ENCODE measurements around the gene CAMK2B.

CAMK2B gene

DNA sequence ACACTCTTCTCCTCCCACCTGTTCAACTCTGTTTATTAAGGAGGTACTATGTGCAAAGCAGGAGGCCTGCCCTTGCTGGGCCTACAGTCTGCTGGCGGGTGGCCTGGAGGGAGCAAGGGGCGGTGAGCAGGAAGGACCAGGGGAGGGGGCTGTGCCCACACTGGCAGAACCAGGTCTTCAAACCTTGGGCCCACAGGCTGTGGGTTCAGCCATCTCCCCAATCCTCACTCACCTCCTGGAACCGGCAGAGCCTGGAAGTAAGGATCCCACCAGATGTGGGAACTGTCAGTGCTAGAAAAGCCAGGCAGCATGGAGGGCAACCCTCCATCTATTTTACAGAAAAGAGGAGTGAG lies 50.8 kb downstream of the CAMK2B start:
- no peaks in the 10 kb centered on the region for H3K4me1 ChIP-seq (ENCODE audit: insufficient read depth, low read length)
- ATAC-seq (ENCODE audit: insufficient read depth, low read depth) (no peak), DNase-seq (no peak)
- H3K79me2 ChIP-seq (ENCODE audit: insufficient read depth, low read length), result no peaks in the 10 kb centered on the region
- H3K4me2 ChIP-seq (ENCODE audit: insufficient read depth, low read length), result no peak overlapping the region
- no peaks in the 10 kb centered on the region for H3K36me3 ChIP-seq (ENCODE audit: insufficient read depth, low read length)
- no peaks in the 10 kb centered on the region for H4K20me1 ChIP-seq (ENCODE audit: insufficient read depth, low read length)
- H3K4me3 ChIP-seq (ENCODE audit: low read depth in 1 of 2, low read length in 2 of 2), result no peak overlapping the region
- no peak for TF ChIP-seq EZH2 (IDR thresholded peaks at IDR 0.05; ENCODE audit: borderline replicate concordance, low read depth, low read length, severe bottlenecking)
- no peak overlapping the region for H3K27ac ChIP-seq (ENCODE audit: low read length)
- H2AFZ ChIP-seq (ENCODE audit: low read depth, low read length), result no peak overlapping the region
- no peaks in the 10 kb centered on the region for H3K9me3 ChIP-seq (ENCODE audit: insufficient read depth, low read length, severe bottlenecking)
- H3K9ac ChIP-seq (ENCODE audit: low read depth, low read length), result no peak overlapping the region
- peaks cover 9% of the 10 kb centered on the region for H3K27me3 ChIP-seq (ENCODE audit: insufficient read depth, low read length, poor library complexity)

DNA sequence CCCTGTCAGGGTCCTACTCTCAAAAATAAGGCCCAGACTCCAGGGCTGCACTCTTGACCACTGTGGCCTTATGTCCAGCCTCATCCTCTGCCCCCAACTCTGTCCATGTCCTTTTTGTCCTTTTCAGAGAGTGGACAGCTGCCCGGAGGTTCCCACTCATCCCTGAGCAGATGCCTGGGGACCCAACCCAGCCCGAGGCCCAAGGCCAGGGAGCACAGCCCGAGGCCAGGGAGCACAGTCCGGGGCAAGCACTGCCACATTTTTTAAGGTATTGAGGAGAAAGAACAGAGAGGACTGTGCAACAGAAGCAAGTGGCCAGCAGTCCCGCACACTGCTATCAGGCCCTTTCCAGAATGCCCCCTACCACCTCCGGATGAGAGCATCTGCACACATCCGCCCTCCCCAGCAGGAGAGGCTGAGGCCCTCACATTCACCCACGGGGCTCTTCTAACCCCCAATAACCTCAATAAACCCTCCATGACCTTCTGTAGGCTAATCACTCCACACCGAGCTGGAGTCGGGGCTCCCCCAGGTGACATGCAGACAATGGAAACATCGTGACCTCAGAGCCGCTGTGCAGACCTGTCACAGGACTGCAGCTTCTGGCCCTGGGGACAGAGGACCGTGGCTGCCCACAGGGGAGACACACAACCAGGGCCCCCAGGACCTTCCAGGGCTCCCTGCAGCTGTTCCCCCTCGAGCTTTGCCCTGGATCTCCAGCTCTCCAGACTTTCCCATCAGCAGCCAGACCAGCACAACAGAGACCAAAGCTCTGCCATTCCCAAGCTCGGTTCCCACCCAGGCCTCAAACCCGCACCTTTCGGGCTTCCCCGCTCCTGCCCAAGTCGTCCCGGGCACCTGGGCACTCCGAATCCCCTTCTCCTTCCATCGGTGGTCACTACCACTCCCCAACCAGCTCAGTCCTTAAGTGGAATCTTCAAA lies 51.4 kb downstream of the CAMK2B start:
- ATAC-seq (ENCODE audit: insufficient read depth, low read depth) (no peak), DNase-seq (no peak)
- Histone ChIP-seq H3K36me3 (ENCODE audit: insufficient read depth, low read length) (no peaks in the 10 kb centered on the region), H3K27me3 (ENCODE audit: insufficient read depth, low read length, poor library complexity) (peaks cover 9% of the 10 kb centered on the region), H3K4me2 (ENCODE audit: insufficient read depth, low read length) (no peak overlapping the region), H3K9ac (ENCODE audit: low read depth, low read length) (no peak overlapping the region), H3K9me3 (ENCODE audit: insufficient read depth, low read length, severe bottlenecking) (no peaks in the 10 kb centered on the region), H3K4me3 (ENCODE audit: low read depth in 1 of 2, low read length in 2 of 2) (no peak overlapping the region), H2AFZ (ENCODE audit: low read depth, low read length) (no peak overlapping the region), H3K27ac (ENCODE audit: low read length) (no peak overlapping the region), H3K4me1 (ENCODE audit: insufficient read depth, low read length) (no peaks in the 10 kb centered on the region), H4K20me1 (ENCODE audit: insufficient read depth, low read length) (no peaks in the 10 kb centered on the region), H3K79me2 (ENCODE audit: insufficient read depth, low read length) (no peaks in the 10 kb centered on the region)
- TF ChIP-seq, protein P1, sequence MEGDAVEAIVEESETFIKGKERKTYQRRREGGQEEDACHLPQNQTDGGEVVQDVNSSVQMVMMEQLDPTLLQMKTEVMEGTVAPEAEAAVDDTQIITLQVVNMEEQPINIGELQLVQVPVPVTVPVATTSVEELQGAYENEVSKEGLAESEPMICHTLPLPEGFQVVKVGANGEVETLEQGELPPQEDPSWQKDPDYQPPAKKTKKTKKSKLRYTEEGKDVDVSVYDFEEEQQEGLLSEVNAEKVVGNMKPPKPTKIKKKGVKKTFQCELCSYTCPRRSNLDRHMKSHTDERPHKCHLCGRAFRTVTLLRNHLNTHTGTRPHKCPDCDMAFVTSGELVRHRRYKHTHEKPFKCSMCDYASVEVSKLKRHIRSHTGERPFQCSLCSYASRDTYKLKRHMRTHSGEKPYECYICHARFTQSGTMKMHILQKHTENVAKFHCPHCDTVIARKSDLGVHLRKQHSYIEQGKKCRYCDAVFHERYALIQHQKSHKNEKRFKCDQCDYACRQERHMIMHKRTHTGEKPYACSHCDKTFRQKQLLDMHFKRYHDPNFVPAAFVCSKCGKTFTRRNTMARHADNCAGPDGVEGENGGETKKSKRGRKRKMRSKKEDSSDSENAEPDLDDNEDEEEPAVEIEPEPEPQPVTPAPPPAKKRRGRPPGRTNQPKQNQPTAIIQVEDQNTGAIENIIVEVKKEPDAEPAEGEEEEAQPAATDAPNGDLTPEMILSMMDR (IDR thresholded peaks at IDR 0.05; ENCODE audit: borderline replicate concordance, extremely low read depth, low read length, poor library complexity, severe bottlenecking), result no peak
- TF ChIP-seq EZH2 (IDR thresholded peaks at IDR 0.05; ENCODE audit: borderline replicate concordance, low read depth, low read length, severe bottlenecking), result no peak

DNA sequence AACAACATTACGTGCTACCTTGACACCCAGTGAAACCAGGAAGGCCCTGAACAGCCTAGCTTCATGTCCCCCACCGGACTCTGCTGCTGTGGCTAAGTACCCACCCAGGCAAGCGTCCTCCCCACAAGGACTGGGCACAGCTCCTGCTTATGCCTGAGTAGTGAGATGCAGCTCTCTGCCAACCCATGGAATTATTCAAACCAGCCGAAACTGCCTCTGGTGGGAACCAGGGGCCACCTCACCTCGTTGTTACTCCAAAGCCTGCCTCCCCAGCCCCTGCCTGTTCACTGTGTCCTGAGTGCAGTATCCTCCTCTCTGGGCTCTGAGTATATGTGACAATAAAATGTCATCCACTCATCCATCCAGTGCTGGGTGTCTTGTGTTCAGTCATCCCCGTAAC lies 52.4 kb downstream of the CAMK2B start:
- Histone ChIP-seq H3K27me3 (ENCODE audit: insufficient read depth, low read length, poor library complexity) (peaks cover 14% of the 10 kb centered on the region), H2AFZ (ENCODE audit: low read depth, low read length) (no peak overlapping the region), H3K9me3 (ENCODE audit: insufficient read depth, low read length, severe bottlenecking) (no peaks in the 10 kb centered on the region), H4K20me1 (ENCODE audit: insufficient read depth, low read length) (no peaks in the 10 kb centered on the region), H3K9ac (ENCODE audit: low read depth, low read length) (no peak overlapping the region), H3K4me3 (ENCODE audit: low read depth in 1 of 2, low read length in 2 of 2) (no peak overlapping the region), H3K36me3 (ENCODE audit: insufficient read depth, low read length) (no peaks in the 10 kb centered on the region), H3K4me1 (ENCODE audit: insufficient read depth, low read length) (no peaks in the 10 kb centered on the region), H3K79me2 (ENCODE audit: insufficient read depth, low read length) (no peaks in the 10 kb centered on the region), H3K27ac (ENCODE audit: low read length) (no peak overlapping the region), H3K4me2 (ENCODE audit: insufficient read depth, low read length) (no peak overlapping the region)
- no peak for ATAC-seq (ENCODE audit: insufficient read depth, low read depth)
- TF ChIP-seq, protein P1 (IDR thresholded peaks at IDR 0.05; ENCODE audit: borderline replicate concordance, extremely low read depth, low read length, poor library complexity, severe bottlenecking), result no peak
- TF ChIP-seq EZH2 (IDR thresholded peaks at IDR 0.05; ENCODE audit: borderline replicate concordance, low read depth, low read length, severe bottlenecking), result no peak
- no peak for DNase-seq

DNA sequence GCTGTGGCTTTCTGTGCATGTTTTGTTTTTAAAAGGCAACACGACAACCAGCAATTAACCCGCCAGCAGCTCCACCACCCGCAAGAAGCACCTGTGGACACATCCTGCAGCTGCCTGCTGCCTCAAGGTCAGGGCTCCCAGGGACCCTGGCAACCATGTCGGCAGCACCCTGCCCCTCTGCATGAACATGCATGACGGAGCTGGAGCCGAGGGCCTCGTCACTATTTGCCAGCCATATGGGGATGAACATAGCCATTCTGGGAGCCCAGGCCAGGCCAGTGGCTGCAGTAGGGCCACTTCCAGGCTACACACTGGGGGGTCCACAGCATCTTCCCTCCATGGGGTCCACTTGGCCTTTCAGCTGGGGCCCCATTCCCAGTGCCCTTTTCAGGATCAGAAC lies 52.9 kb downstream of the CAMK2B start:
- TF ChIP-seq EZH2 (IDR thresholded peaks at IDR 0.05; ENCODE audit: borderline replicate concordance, low read depth, low read length, severe bottlenecking), result no peak
- TF ChIP-seq, protein P1 (IDR thresholded peaks at IDR 0.05; ENCODE audit: borderline replicate concordance, extremely low read depth, low read length, poor library complexity, severe bottlenecking), result no peak
- Histone ChIP-seq H3K9ac (ENCODE audit: low read depth, low read length) (no peak overlapping the region), H3K36me3 (ENCODE audit: insufficient read depth, low read length) (no peaks in the 10 kb centered on the region), H2AFZ (ENCODE audit: low read depth, low read length) (no peak overlapping the region), H3K27me3 (ENCODE audit: insufficient read depth, low read length, poor library complexity) (peaks cover 14% of the 10 kb centered on the region), H3K9me3 (ENCODE audit: insufficient read depth, low read length, severe bottlenecking) (no peaks in the 10 kb centered on the region), H4K20me1 (ENCODE audit: insufficient read depth, low read length) (no peaks in the 10 kb centered on the region), H3K27ac (ENCODE audit: low read length) (no peak overlapping the region), H3K4me1 (ENCODE audit: insufficient read depth, low read length) (no peaks in the 10 kb centered on the region), H3K4me3 (ENCODE audit: low read depth in 1 of 2, low read length in 2 of 2) (no peak overlapping the region), H3K79me2 (ENCODE audit: insufficient read depth, low read length) (no peaks in the 10 kb centered on the region), H3K4me2 (ENCODE audit: insufficient read depth, low read length) (no peak overlapping the region)
- ATAC-seq (ENCODE audit: insufficient read depth, low read depth) (no peak), DNase-seq (no peak)
